ENCODE results near the gene MYH6. TPM values are rescaled to one million over a fixed set of nuclear protein-coding genes. Genes with fewer than 3 reads are reported as not detected.

The MYH6 gene
- polyA plus RNA-seq, 1 donor: 0.03 TPM

GRCh38 chr14:23444314-23444713 lies 36.2 kb upstream of the MYH6 start:
- Histone ChIP-seq H3K4me3 (ENCODE audit: low read length) (no peak overlapping the region), H3K36me3 (ENCODE audit: control insufficient read depth, insufficient read depth, low read length) (no peaks in the 10 kb centered on the region), H3K9me3 (ENCODE audit: control insufficient read depth, low read depth, low read length) (no peaks in the 10 kb centered on the region), H3K27me3 (ENCODE audit: control insufficient read depth, insufficient read depth, low read length) (no peaks in the 10 kb centered on the region), H3K4me1 (ENCODE audit: control insufficient read depth, insufficient read depth, low read length) (peaks cover 24% of the 10 kb centered on the region), H3K27ac (ENCODE audit: low read length) (no peak overlapping the region)
- no peak for DNase-seq
- WGBS (ENCODE audit: insufficient coverage, low lambda C conversion rate): 100% methylated on average over 1 of the region's 1 CpG

GRCh38 chr14:23443881-23444280 lies 35.8 kb upstream of the MYH6 start:
- no peak overlapping the region for H3K27ac ChIP-seq (ENCODE audit: low read length)
- DNase-seq: no peak
- H3K27me3 ChIP-seq (ENCODE audit: control insufficient read depth, insufficient read depth, low read length): no peaks in the 10 kb centered on the region
- H3K4me1 ChIP-seq (ENCODE audit: control insufficient read depth, insufficient read depth, low read length): peaks cover 24% of the 10 kb centered on the region
- H3K9me3 ChIP-seq (ENCODE audit: control insufficient read depth, low read depth, low read length): no peaks in the 10 kb centered on the region
- no peaks in the 10 kb centered on the region for H3K36me3 ChIP-seq (ENCODE audit: control insufficient read depth, insufficient read depth, low read length)
- H3K4me3 ChIP-seq (ENCODE audit: low read length): no peak overlapping the region
- 93% methylated on average over 2 of the region's 6 CpGs for WGBS (ENCODE audit: insufficient coverage, low lambda C conversion rate)

- no CpG with 5 or more reads among the region's 11 CpGs for WGBS (ENCODE audit: insufficient coverage, low lambda C conversion rate)
- Histone ChIP-seq H3K36me3 (ENCODE audit: control insufficient read depth, insufficient read depth, low read length) (no peaks in the 10 kb centered on the region), H3K4me3 (ENCODE audit: low read length) (no peak overlapping the region), H3K27ac (ENCODE audit: low read length) (no peak overlapping the region), H3K9me3 (ENCODE audit: control insufficient read depth, low read depth, low read length) (no peaks in the 10 kb centered on the region), H3K27me3 (ENCODE audit: control insufficient read depth, insufficient read depth, low read length) (no peaks in the 10 kb centered on the region), H3K4me1 (ENCODE audit: control insufficient read depth, insufficient read depth, low read length) (peaks cover 21% of the 10 kb centered on the region)
- no peak for DNase-seq
These were observed 35.3 kb upstream of the MYH6 start for GRCh38 chr14:23443411-23443812.

- no peak overlapping the region for H3K27ac ChIP-seq (ENCODE audit: low read length)
- no peaks in the 10 kb centered on the region for H3K27me3 ChIP-seq (ENCODE audit: control insufficient read depth, insufficient read depth, low read length)
- H3K4me3 ChIP-seq (ENCODE audit: low read length): no peak overlapping the region
- WGBS (ENCODE audit: insufficient coverage, low lambda C conversion rate): 100% methylated on average over 2 of the region's 9 CpGs
- H3K4me1 ChIP-seq (ENCODE audit: control insufficient read depth, insufficient read depth, low read length): peaks cover 15% of the 10 kb centered on the region
- H3K9me3 ChIP-seq (ENCODE audit: control insufficient read depth, low read depth, low read length): no peaks in the 10 kb centered on the region
- DNase-seq: no peak
- H3K36me3 ChIP-seq (ENCODE audit: control insufficient read depth, insufficient read depth, low read length): no peaks in the 10 kb centered on the region
These were observed 34.8 kb upstream of the MYH6 start for GRCh38 chr14:23442721-23443356.

- H3K27me3 ChIP-seq (ENCODE audit: control insufficient read depth, insufficient read depth, low read length): no peaks in the 10 kb centered on the region
- WGBS (ENCODE audit: insufficient coverage, low lambda C conversion rate): no CpG with 5 or more reads among the region's 1 CpG
- no peaks in the 10 kb centered on the region for H3K9me3 ChIP-seq (ENCODE audit: control insufficient read depth, low read depth, low read length)
- no peak for DNase-seq
- no peaks in the 10 kb centered on the region for H3K36me3 ChIP-seq (ENCODE audit: control insufficient read depth, insufficient read depth, low read length)
- H3K4me3 ChIP-seq (ENCODE audit: low read length): no peak overlapping the region
- H3K27ac ChIP-seq (ENCODE audit: low read length): no peak overlapping the region
- no peaks in the 10 kb centered on the region for H3K4me1 ChIP-seq (ENCODE audit: control insufficient read depth, insufficient read depth, low read length)
These were observed 33.0 kb upstream of the MYH6 start for GRCh38 chr14:23441076-23441475.

- no peaks in the 10 kb centered on the region for H3K27me3 ChIP-seq (ENCODE audit: control insufficient read depth, insufficient read depth, low read length)
- no peak overlapping the region for H3K27ac ChIP-seq (ENCODE audit: low read length)
- WGBS (ENCODE audit: insufficient coverage, low lambda C conversion rate): no CpG with 5 or more reads among the region's 6 CpGs
- no peaks in the 10 kb centered on the region for H3K36me3 ChIP-seq (ENCODE audit: control insufficient read depth, insufficient read depth, low read length)
- H3K4me1 ChIP-seq (ENCODE audit: control insufficient read depth, insufficient read depth, low read length): peaks cover 5% of the 10 kb centered on the region
- no peaks in the 10 kb centered on the region for H3K9me3 ChIP-seq (ENCODE audit: control insufficient read depth, low read depth, low read length)
- no peak for DNase-seq
- no peak overlapping the region for H3K4me3 ChIP-seq (ENCODE audit: low read length)
These were observed 31.2 kb upstream of the MYH6 start for GRCh38 chr14:23439107-23439835.

- Histone ChIP-seq H3K27me3 (ENCODE audit: control insufficient read depth, insufficient read depth, low read length) (no peaks in the 10 kb centered on the region), H3K27ac (ENCODE audit: low read length) (peak overlapping the region; percentile 33), H3K4me3 (ENCODE audit: low read length) (no peak overlapping the region), H3K4me1 (ENCODE audit: control insufficient read depth, insufficient read depth, low read length) (peaks cover 5% of the 10 kb centered on the region), H3K9me3 (ENCODE audit: control insufficient read depth, low read depth, low read length) (no peaks in the 10 kb centered on the region), H3K36me3 (ENCODE audit: control insufficient read depth, insufficient read depth, low read length) (no peaks in the 10 kb centered on the region)
- no CpG with 5 or more reads among the region's 15 CpGs for WGBS (ENCODE audit: insufficient coverage, low lambda C conversion rate)
- no peak for DNase-seq
These were observed 30.3 kb upstream of the MYH6 start for GRCh38 chr14:23438101-23438971.

- peaks cover 5% of the 10 kb centered on the region for H3K4me1 ChIP-seq (ENCODE audit: control insufficient read depth, insufficient read depth, low read length)
- WGBS (ENCODE audit: insufficient coverage, low lambda C conversion rate): no CpG with 5 or more reads among the region's 8 CpGs
- no peaks in the 10 kb centered on the region for H3K36me3 ChIP-seq (ENCODE audit: control insufficient read depth, insufficient read depth, low read length)
- DNase-seq: no peak
- H3K27ac ChIP-seq (ENCODE audit: low read length): peak overlapping the region; percentile 48
- H3K9me3 ChIP-seq (ENCODE audit: control insufficient read depth, low read depth, low read length): no peaks in the 10 kb centered on the region
- no peak overlapping the region for H3K4me3 ChIP-seq (ENCODE audit: low read length)
- no peaks in the 10 kb centered on the region for H3K27me3 ChIP-seq (ENCODE audit: control insufficient read depth, insufficient read depth, low read length)
These were observed 29.3 kb upstream of the MYH6 start for GRCh38 chr14:23437133-23438100.

GRCh38 chr14:23436327-23437132 lies 28.5 kb upstream of the MYH6 start:
- Histone ChIP-seq H3K4me3 (ENCODE audit: low read length) (no peak overlapping the region), H3K9me3 (ENCODE audit: control insufficient read depth, low read depth, low read length) (no peaks in the 10 kb centered on the region), H3K4me1 (ENCODE audit: control insufficient read depth, insufficient read depth, low read length) (peaks cover 5% of the 10 kb centered on the region), H3K27ac (ENCODE audit: low read length) (peak overlapping the region; percentile 30), H3K36me3 (ENCODE audit: control insufficient read depth, insufficient read depth, low read length) (no peaks in the 10 kb centered on the region), H3K27me3 (ENCODE audit: control insufficient read depth, insufficient read depth, low read length) (no peaks in the 10 kb centered on the region)
- no CpG with 5 or more reads among the region's 15 CpGs for WGBS (ENCODE audit: insufficient coverage, low lambda C conversion rate)
- peak in 1 of 2 donors; percentile 45 for DNase-seq

Measured in large intestine (tissue), 3 donors.